HG02623 (cell line): ENCODE data around the gene RPL27.
"Not testable (repeated sequence)": the region's sequence is repeated elsewhere in the genome, so short reads cannot be mapped to it uniquely, and the experiment has no call there.

Experiments
- ATAC-seq: cut with Tn5 transposase; IDR thresholded peaks from one replicate; pipeline ENCODE4 v1.9.1; 2021; ENCODE audit warnings: moderate library complexity; ENCODE audit not compliant: unreplicated experiment

RPL27 gene

GRCh38 chr17:42992872-42993271, 5.3 kb upstream of the RPL27 start:
- ATAC-seq, result no peak

GRCh38 chr17:42993913-42994312, 4.3 kb upstream of the RPL27 start:
- ATAC-seq, result not testable (repeated sequence)

GRCh38 chr17:42997390-42997983, 732 bp upstream of the RPL27 start:
- no peak for ATAC-seq

GRCh38 chr17:42999003-42999525, 845 bp downstream of the RPL27 start:
- ATAC-seq, result no peak

DNA sequence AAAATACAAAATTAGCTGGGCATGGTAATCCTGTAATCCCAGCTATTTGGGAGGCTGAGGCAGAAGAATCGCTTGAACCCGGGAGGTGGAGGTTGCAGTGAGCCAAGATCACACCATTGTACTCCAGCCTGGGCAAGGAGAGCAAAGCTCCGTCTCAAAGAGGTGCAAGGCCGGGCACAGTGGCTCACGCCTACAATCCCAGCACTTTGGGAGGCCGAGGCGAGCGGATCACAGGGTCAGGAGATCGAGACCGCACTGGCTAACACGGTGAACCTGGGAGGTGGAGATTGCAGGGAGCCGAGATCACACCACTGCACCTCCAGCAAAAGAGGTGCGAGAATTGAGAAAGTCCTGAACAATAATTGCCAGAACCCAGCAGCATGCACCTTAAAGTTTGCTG, 2.7 kb downstream of the RPL27 start:
- not testable (repeated sequence) for ATAC-seq

GRCh38 chr17:43003542-43004172, 5.4 kb downstream of the RPL27 start:
- ATAC-seq, result no peak

GRCh38 chr17:43006639-43007551, 8.7 kb downstream of the RPL27 start, which contains the start of gene IFI35:
Gene IFI35 (plus strand): TSS chr17:43006784. CDS start chr17:43006948, 164 bp downstream.
- no peak for ATAC-seq

DNA sequence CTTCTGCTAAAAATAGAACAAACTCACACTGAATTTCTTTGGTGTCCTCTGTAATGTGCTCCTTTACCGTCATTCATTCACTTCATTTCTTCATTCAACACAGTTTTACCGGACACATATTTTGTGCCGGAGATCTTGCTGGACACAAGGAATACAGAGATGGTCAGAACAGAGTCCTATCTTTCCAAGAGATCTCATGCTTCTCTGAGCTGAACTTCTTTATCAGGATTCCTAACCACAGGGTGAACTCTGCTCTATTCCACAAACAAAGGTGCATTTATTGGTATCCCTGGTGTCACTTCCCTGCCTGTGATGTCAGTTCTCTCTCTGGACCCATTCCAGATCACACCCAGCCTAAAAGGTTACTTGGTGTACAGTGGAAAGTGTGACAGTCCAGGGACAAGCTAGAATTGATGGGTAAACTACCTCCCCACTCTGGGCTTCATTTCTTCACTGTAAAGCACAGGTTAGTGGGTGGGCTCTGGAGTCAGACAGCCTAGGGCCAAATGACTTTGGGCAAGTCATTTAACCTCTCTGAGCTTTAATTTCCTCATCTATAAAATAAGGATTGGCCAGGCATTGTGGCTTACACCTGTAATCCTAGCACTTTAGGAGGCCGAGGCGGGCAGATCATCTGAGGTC, 12.6 kb downstream of the RPL27 start:
- ATAC-seq, result no peak

DNA sequence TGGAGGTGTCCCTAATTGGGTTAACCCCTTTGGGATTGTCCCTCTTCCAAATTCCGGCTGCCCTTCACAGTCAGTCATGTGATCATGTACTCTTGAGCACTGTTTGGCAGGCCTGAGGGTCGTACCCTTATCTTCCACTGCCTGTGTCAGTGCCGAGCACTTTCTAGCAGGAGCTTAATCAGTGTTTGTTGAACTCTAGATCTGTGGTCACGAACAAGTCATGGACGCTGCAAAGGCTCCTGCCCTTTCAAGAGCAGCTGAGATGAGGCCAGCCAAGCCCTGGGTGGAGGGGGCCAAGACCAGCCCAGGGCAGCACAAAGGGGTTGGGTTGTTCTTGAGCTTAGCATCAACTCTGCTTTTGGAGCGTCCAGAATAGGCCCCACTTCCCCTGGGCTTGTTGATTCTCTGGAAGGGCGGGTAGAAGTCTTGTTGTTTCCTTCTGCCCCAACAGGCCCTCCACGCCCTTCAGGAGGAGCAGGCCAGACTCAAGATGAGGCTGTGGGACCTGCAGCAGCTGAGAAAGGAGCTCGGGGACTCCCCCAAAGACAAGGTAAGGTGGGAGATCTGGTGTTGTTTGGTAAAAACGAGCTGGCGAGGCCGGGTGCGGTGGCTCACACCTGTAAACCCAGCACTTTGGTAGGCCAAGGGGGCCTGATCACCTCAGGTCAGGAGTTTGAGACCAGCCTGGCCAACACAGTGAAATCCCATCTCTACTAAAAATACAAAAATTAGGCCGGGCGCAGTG, 13.7 kb downstream of the RPL27 start:
- no peak for ATAC-seq

- no peak for ATAC-seq
Observed at GRCh38 chr17:43013296-43013695, 15.1 kb downstream of the RPL27 start.

- ATAC-seq, result no peak
Observed at GRCh38 chr17:43014020-43014648, 15.9 kb downstream of the RPL27 start.

DNA sequence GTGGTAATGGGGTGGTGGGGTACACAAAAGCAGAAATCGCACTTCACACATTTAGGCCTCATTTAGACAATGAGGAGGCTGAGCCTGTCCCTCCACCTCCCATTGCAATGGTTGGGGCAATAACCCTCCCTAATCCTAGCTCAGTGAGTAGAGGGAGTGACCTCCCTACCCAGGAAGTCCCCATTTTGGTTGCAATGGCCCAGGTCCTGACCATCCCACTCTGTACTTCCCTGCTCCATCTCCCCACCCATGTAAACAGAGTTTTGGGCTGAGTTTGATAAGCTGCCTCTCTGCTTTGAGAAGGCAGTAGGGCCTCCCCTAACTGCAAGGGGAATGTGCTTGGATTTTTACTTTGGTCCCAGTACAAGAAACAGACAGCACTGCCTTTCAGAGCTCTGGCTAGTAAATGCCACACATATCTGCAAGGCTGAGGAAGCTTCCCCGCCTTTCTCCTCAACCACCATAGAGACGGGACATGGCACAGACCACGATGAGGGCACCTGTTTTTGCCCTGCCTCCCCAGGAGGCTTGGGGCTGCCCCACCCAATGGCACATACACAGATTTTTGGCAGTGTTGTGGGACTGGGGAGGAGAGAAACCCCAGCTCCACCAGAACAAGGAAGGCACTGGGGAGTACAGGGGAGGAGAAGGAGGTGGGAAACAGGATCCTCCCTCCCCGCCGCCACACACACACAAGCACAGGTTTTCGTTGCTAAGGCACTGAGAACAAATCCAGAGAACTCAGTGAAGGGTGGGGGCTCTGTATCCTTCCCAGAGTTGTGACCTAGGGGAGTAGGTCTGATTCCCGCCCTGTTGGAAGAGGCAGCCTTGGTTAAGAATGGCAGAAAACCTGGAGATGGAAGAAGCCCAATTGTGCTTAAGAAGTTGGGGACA, 16.7 kb downstream of the RPL27 start:
- ATAC-seq, result no peak

GRCh38 chr17:43015579-43015978, 17.4 kb downstream of the RPL27 start:
- ATAC-seq, result no peak

GRCh38 chr17:43016216-43016615, 18.0 kb downstream of the RPL27 start:
- no peak for ATAC-seq

GRCh38 chr17:43018008-43018853, 20.0 kb downstream of the RPL27 start:
- no peak for ATAC-seq

DNA sequence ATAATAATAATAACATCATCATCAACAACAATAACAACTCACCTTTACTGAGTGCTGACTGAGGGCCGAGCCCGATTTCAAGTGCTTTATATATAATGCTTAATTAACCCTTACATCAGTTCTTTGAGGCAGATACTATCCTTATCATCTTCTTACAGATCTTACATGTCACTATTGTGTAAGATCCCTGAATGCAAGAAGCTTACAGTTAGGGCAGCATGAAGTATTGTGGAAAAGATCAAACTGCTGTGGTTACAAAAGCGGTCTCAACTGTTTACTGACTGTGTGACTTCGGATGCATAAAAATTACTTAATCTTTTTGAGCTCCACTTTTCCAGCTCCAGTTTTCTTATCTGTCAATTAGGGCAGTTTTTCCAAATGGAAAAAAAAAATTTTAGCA, 20.7 kb downstream of the RPL27 start:
- ATAC-seq, result no peak

- ATAC-seq, result no peak
Observed at GRCh38 chr17:43019418-43019817, 21.2 kb downstream of the RPL27 start.

DNA sequence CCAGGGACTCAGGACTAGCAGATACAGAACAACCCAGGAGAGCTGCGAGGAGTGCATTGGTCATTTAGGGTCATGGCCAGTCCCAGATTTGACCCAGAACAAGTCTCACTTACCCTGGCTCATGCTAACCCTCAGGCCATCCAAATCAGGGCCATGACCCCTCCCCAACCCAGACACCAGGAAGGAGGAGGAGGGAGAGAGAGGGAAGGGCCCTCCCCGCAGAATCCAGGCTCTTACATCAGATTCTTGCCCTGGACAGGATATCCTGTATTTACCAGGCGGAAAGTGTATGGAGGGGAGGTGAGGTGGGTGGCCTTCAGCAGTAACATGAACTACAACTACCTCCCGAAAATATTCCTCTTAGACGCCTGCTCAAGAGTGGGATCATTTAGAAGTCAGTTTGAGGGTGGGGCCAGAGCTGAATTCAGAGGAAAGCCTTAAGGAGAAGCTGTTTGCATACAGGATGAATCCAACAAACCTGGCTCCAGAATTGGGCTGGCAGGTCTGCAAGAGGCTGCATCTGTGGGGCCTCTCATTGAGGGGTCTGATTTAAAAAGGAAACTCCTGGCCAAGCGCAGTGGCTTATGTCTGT, 21.9 kb downstream of the RPL27 start:
- ATAC-seq, result no peak
